Activated gamma-delta T cell (primary cell): Measurements from ENCODE around the gene IRF2BP2.

Experiments used
- DNase-seq: peaks from one replicate; lab custom pipeline; 2025; lab: John Stamatoyannopoulos, UW

Gene IRF2BP2

DNA sequence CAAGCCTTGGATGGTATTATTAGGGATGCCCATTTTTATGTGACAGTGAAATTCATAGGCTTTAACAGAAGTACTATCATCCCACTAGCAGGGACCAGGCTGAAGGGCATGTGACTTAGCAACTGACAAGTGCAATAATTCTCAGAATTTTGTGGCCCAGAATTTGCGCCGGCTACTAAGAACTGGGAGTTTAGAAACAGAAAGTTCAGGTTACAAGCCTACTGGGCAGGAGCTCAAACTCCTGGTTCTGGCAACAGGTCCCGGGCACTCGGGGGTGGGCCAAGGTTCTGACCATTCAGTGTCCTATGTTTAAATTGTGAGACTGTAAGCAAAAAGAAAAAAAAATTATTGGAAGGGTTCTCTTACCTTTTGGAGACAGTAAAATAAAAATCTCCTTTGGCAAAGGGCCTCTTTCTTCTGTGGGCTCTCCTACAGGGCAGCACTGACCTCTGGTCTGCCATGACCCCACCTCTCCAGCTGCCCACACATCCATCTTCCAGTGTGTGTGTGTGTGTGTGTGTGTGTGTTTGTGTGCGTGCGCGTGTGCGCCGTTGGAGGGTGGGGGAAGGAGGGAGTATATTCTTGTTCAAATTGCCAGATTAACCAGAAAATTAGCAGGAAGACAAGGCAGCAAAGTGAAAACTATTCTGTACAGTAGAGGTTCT is 26.1 kb downstream of the IRF2BP2 start:
- DNase-seq, result no peak

DNA sequence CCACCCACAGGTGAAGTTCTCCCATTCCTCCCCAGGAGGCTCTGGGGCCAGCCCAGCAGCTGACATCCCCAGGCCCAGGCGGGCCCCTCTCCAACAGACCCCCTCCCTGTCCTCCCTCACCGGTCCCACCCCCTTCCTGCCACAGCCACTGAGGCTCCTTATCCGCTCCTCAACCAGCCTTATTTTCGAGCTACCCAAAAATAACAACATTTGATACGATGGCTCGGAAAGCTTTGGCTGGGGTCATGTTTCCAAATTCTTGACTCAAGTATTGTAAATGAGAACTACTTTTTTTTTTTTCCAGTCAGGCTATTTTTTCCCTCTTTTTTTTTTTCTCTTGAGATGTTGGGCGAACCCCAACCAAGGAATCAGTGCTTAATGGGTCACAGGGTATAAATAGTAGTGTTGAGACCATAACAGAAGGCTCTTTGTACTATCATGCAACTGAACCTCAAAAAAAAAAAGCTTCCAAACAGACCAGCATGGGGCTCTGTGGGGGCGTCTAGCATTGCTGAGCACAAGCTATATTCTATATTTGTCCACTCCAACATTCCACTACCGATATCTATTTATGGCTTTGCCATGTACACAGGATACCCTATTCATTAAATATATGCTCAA is 27.2 kb downstream of the IRF2BP2 start:
- DNase-seq, result no peak

GRCh38 chr1:234582186-234582585 is 27.8 kb downstream of the IRF2BP2 start:
- DNase-seq, result no peak

GRCh38 chr1:234581063-234581714 is 28.8 kb downstream of the IRF2BP2 start:
- DNase-seq, result no peak

DNA sequence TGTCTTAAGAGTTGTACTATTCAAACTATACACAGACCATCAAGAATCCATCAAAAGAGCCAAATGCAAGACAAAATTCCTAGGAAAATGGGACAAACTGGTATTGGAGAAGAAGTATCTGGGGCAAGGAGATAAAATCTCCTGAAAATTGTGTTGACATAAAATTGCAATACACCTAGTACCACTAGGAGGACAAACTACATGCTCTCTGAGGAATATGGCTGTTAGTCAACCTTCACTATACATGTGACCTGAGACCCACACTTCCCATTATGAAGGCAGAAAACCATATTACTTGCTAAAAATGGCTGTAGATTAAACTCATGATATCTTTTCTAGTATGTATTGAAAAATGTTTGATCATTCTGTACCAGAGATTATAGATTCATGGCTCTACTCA is 30.0 kb downstream of the IRF2BP2 start:
- no peak for DNase-seq

- no peak for DNase-seq
These were observed 31.2 kb downstream of the IRF2BP2 start for GRCh38 chr1:234578735-234579134.

DNA sequence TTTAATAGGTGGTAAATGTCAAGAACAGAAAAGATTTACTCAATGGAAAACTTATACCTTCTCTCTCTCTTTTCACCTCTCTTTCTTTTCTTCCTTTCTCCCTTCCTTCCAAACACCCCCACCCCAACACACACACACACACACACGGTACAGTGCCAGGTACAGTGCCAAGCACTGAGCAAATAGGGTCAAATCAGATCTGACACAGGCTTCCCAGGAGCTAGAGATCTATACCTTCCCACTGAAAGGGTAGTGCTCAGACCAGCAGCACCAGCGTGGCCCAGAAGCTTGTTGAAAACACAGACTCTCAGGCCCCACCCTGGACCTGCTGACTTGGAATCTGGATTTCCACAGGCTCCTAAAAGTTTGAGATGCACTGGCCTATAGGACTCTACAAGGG is 31.9 kb downstream of the IRF2BP2 start:
- no peak for DNase-seq

DNA sequence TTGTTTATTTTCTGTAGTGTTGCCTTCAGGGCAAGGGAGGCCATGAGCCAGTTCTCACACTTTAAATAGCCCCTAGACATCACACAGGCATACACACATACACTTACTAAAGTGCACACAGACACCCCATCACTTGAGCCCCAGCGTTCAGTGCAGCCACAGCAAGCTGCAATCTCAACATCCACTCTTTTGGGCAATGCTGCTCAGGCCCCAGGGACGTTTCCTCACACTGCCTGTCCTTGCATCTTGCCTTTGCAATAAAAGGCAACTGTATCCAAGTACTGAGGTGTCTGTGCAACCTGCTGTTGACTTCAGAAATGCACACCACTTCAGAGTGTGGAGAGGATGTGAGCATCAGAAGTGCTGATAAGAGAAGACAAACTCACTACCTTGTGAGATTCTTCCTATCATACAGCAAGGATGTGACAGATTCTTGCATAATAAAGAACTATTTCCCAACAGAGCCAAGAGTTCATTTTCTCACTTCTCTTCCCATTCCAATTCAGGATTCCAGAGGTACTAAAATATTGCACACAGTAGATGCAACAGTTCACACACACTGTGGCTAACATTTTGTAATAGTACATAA is 36.2 kb downstream of the IRF2BP2 start:
- no peak for DNase-seq

DNA sequence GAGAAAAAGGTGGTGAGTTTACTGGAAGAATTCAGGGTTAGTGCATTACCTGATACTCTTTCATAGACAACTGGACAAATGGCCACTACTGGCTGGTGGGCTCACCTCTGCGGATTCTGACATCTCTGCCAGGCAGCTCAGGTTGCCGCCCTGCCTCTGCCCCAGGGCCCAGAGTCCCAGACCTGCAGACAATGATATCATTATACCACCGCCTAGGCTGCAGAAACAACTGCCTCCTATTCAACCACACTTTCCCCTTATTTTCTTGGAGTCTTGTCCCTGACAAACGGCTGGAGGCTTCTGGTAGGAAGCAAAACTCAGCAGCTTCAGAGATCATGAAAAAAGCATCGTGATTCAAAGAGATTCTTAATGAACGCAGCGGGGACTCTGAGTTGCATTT is 37.0 kb downstream of the IRF2BP2 start:
- DNase-seq, result no peak

DNA sequence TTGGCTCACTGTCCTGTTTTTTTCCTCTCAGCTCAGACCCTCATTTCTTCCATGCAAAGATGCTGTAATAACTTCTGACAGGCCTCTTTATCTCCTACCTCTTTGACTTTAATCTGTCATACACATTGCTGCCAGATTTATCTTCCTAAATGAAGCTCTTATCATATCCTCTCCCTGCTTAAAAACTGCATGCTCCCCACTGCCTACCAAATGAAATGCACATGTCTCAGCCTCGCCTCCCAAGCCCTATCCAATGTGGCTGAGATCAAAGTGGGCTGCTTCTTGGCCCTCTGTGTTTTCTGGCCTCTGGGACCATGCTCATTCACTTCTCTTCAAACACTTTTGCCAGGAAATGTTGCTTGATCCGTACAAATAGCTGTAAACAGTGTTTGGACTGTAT is 38.3 kb downstream of the IRF2BP2 start:
- no peak for DNase-seq

DNA sequence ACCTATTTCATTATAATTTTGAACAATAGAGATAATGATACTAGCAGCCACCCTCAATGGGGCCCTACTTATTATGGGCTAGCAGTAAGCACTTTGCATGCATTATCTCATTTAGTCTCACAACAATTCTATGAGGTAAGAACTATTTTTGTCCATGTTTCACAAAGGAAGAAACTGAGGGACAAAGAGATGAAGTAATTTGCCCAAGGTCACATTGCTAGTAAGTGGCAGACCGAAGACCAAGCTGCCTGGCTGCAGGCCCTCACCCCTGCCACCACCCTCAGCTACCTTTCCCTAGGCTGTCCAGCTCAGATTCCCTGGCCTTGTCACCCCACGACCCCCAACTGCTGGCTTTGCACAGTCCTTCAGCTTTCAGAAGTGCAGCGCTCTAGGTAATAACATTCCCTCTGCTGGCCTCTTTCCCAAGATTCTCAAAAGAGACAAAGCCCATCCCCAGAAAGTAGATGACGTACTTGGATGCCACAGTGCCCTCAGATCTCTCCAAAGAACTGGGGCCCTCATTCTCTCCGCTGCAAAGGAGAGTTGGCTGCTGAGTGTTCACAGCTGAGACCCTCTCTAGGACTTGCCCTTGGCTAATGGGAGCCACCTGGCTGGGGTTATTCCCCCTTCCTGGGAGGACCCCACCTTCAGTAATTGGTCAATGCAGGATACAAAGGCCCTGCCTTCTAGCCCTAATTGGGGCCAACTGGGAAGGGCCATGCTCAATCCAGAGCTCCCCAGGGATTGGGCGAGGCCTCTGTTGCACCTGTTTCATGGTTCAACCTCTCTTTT is 39.5 kb downstream of the IRF2BP2 start:
- no peak for DNase-seq

DNA sequence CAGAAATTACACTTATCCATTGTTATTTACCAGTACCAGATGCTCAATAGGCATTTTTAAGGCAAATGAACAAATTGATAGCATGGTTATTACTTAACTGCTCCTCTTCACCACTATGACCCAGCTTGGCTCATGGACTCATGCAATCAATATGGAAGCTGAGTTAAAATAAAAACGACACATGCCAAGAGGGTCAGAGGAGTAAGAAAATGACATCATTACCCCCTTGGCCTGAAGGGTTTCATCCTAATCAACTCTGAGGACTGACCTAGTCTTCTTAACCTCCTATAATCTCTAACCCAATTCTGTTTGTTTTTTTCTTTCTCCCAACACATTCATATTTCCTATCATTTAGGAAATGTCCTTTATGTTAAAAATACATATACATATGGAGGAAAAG is 41.6 kb downstream of the IRF2BP2 start:
- no peak for DNase-seq

GRCh38 chr1:234565132-234565531 is 44.8 kb downstream of the IRF2BP2 start:
- no peak for DNase-seq

- no peak for DNase-seq
These were observed 45.6 kb downstream of the IRF2BP2 start for GRCh38 chr1:234564035-234565029.

DNA sequence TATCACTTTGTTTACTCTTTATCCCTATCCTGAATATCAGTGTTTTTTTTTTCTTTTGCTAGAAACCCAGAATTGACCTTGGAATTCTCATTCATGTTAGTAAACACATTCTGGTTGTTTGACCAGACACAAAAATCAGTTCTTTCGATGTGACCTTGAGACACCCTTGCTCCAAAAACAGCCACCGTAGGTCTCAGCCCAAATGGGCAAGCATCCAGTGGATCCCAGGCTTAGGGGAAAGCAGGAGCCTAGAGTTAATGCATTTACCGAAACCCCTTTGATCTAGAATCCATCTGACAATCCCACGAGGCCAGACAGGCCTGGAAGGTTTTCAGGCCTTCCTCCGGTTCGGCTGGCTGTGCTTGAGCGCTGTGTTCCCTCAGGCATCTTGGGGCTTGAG is 47.6 kb downstream of the IRF2BP2 start:
- no peak for DNase-seq

- DNase-seq, result no peak
These were observed 48.7 kb downstream of the IRF2BP2 start for GRCh38 chr1:234561319-234561718.

GRCh38 chr1:234559902-234560676 is 49.9 kb downstream of the IRF2BP2 start:
- DNase-seq, result no peak

DNA sequence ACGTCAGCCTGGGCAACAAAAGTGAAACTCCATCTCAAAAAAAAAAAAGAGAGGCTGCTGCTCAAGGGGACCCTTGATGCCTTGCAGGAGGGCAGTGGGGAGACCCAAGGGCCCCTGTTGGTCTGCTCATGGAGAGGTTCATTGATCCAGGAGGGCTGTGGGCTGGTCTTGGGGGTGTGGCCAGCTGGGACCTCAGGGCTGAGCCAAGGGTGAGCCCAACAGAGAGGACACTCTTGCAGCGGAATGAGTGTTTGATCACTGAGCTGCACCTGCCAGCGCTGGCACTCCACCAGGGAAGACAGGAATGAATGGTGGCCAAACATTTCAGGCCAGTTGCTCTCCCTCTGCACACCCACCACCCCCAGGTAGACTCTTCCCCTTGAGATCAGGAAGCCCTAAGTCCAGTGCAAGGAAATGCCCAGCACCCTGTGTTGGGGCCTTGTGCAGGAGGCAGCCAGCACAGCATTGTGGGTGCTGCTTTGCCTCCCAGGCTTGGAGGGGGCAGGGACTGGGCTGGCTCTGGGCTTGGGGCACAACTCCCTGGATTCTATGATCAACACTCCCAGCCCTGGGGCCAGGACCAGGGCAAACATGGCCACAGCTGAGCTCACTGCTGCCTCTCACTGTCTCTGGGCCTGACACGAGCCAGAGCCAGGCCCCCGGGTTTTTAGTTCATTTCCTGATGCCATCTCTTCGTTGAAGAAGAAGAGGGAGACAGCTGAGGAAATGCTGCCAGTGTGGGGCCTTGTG is 50.7 kb downstream of the IRF2BP2 start:
- DNase-seq, result no peak

GRCh38 chr1:234558330-234558836 is 51.6 kb downstream of the IRF2BP2 start:
- no peak for DNase-seq
